ENCODE data around the gene LRWD1.
"Not testable (repeated sequence)": the region's sequence is repeated elsewhere in the genome, so short reads cannot be mapped to it uniquely, and the experiment has no call there.

LRWD1 gene

DNA sequence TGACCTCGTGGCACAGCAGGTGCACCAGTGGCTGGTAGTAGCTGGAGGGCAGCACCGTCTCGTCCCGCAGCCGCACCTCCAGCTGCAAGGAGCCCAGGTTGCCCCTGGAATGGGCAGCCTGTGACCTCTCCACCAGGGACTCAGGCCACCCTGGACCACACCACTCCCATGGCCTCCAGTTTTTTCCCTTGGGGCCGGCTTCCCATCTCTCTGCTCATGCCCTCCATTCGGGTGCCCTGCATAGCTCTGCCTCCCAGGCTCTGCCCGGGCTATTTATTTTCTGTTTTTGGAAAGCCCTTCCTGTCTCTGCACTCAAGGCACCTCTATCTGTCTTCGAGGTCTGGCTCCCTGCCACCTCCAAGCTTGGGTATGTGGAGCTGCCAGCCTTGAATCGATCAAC is 32.1 kb downstream of the LRWD1 start:
- not testable (repeated sequence) for DNase-seq (ENCODE audit: low read depth in 2 of 2)

DNA sequence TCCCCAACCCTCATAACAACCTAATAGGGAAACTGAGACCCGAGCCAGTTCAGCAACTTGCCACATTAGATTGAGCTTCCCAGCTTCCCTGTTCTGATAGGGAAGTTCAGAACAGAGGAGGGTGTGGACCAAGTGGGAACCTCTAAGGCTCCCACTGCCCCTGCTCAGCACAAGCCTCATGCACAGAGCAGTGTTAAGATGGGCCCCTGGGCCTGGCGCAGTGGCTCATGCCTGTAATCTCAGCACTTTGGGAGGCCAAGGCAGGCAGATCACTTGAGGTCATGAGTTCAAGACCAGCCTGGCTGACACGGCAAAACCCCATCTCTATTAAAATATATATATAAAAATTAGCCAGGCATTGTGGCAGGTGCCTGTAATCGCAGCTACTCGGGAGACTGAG is 32.5 kb downstream of the LRWD1 start:
- DNase-seq (ENCODE audit: low read depth in 2 of 2) = not testable (repeated sequence)

DNA sequence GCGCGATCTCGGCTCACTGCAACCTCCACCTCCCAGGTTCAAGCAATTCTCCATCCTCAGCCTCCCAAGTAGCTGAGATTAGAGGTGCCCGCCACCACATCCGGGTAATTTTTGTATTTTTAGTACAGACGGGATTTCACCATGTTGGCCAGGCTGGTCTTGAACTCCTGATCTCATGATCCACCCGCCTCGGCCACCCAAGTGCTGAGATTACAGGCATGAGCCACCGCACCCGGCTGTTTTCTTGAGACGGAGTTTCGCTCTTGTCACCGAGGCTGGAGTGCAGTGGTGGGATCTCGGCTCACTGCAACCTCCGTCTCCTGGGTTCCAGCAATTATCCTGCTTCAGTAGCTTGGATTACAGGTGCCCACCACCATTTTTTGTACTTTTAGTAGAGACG is 33.5 kb downstream of the LRWD1 start:
- not testable (repeated sequence) for DNase-seq (ENCODE audit: low read depth in 2 of 2)

DNA sequence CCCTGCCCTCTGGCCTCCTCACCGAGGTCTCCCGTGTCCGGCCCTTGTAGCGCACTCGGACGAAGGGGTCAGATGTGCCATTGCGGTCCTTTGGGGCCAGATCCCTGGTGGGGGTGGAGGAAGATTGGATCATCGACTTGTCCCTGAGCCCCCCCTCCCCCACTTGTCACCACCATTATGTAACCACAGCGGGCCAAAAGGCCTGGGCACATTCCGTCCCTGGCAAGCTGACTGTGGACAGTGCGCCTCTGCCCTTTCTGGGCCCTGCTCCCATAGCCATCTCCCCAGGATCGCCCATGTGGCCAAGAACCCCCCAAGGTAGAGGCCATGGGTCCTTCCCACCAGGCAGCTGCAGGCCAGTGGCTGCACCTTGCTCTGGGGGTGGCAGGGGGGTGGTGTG is 38.4 kb downstream of the LRWD1 start:
- not testable (repeated sequence) for DNase-seq (ENCODE audit: low read depth in 2 of 2)

DNA sequence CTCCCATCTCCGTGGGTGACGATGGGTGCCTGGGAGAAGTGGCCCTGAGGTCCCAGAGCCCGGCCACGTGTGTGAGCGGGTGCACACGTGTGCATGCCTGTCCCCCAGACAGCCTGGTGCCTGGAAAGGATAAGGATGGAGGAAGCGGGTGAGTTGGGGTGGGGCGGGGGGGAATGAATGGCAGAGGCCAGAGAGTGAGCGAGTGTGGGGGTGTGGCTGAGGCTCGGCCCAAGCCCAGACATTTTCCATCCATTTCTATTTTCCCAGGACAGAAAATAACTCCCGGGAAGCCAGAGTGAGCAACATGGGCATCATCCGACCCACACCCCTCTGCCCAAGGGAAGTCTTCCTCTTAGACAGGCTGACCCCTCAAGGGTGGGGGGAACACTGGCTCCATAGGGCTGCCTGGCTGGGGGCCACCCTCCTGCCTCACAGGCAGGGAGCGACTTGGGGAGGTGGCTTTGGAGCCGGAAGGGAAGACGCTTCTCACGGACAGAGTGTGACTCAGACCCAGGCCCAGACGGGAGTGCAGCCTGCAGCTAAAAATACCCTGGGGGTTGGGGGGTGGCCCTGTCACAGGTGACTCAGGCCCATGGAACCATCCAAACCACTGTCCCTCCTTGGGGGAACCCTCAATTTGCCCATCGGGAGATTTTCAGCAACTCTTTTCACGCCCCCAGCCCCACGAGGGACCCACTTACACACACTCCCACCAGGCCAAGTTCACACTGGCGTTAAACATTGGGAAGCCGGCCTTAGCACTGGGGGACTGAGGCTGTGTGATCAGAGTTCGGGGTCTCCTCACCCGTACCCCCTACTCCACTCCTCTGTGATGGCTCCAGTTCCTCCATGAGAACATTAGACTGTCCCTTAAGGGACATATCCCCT is 40.8 kb downstream of the LRWD1 start:
- DNase-seq (ENCODE audit: low read depth in 2 of 2) = not testable (repeated sequence)

DNA sequence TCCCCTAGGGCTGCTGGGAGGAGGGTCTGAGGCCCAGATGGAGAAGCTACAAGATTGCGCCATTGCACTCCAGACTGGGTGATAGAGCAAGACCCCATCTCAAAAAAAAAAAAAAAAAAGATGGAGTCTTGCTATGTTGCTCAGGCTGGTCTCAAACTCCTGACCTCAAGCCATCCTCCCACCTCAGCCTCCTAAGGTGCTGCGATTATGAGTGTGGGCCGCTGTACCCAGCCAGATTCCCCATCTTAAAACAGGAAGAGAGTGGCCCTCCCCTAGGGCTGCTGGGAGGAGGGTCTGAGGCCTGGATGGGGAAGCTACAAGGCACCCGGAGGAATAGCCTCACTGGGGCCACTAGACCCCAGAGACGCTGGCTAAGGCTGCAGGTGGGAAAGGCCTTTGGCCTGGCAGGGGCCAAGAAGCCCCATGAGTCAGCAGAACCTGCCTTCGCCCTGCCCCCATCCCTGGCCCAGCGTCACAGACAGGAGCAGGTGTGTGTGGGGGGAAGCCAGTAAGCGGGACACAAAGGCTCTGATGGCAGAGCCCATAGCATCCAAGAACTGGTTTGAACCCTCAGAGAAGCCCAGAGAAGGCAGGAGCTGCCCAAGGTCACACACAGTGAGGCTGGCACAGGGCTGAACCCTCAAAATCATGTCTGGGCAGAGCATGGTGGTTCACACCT is 42.8 kb downstream of the LRWD1 start:
- not testable (repeated sequence) for DNase-seq (ENCODE audit: low read depth in 2 of 2)

DNA sequence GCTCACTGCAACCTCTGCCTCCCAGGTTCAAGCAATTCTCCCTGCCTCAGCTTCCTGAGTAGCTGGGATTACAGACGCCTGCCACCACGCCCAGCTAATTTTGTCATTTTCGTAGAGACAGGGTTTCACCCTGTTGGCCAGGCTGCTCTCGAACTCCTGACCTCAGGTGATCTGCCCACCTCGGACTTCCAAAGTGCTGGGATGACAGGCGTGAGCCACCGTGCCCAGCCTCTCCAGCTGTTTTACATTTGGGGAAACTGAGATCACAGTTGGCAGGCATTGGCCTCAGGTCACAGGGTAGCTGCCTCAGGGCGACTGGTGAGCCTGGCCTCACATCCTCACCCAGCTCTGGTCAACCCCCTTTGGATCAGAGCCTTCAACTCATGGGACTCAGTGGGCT is 45.8 kb downstream of the LRWD1 start:
- DNase-seq (ENCODE audit: low read depth in 2 of 2) = not testable (repeated sequence)

DNA sequence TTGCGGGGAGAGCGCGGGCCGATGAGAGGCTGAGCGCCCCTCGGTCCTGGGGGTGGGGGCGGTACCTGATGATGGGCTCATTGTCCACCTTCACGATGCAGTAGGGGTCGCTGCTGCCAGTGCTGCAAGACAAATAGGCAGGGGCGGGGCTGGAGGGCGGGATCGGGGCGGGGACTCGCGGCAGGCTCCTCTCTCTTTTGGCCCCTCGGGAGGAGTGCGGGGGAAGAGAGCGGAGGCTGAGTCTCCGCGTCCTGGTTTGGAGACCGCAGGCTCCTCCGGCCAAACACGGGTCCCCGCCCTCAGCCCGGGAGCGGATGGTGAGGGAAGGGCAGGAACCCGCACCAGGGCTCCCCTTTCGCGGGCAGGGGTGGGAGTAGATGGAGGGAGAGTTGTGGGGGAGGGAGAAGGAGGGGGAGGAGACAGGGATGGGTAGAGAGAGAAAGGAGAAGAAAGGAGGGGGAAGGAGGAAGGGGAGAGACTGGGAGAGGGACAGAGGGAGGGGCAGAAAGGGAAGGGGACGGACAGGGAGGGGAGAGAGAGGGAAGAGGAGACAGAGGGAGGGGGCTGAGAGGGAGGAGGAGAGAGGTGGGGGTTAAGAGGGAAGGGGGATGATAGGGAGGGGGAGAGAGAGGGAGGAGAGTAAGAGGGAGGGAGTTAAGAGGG is 47.2 kb downstream of the LRWD1 start:
- not testable (repeated sequence) for DNase-seq (ENCODE audit: low read depth in 2 of 2)

DNA sequence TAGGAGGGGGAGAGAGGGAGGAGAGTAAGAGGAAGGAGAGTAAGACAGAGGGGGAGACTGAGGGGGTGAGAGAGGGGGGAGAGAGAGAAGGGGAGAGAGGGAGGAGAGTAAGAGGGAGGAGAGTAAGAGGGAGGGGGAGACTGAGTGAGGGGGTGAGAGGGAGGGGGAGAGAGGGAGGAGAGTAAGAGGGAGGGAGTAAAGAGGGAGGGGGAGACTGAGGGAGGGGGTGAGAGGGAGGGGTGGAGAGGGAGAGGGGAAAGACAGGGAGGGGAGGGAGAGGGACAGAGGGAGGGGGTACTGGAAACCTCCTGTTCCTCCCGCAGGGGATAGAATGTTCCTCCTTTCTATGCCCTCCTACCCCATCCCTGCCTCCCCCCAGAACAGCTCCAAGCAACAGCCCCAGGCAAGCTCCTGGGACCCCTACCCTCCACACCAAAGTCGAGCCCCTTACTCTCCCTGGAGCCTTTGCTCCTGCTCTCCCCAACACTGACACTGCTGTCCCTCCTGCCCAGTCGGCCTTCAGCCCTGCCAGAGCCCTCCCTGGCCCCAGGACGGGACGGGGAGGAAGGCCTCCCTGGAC is 47.9 kb downstream of the LRWD1 start:
- DNase-seq (ENCODE audit: low read depth in 2 of 2) = not testable (repeated sequence)

DNA sequence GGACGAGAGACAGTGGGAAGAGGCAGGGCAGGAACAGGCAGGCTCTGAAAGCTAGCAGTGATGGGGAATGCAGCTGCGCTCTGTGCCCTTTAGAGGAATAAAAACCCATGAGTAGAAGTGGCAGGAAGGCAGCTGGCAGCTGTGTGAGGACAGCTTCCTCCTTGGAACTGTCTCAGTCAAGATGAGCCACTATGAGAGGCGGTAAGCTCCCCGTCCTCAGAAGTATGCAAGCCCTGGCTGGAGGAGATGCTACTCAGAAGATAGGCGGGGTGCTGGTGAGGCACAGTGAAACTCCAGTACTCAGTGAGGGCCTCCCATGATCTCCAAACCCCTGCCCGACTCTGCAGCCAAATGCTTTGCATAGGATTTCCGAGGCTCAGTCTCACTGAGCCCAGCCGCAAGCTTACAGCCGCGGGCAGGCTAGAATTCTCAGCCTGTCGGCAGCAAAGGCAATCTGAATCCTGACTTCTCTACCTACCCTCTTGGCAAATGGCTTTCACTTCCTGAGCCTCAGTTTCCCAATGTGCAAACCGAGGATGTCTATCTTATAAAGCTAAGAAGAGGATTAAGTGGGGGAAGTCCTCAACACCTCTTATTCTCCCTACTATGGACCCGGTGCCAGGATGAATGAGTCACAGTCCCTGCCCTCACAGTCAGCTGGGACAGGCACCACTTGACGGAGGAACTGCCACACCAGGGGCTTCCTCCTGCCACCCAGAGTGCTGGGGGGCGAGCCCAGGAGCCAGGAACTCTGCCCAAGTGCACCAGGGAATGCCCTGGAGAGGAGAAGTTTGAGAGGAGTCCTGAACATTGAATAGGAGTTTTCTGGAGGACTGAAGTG is 50.3 kb downstream of the LRWD1 start:
- DNase-seq (ENCODE audit: low read depth in 2 of 2) = not testable (repeated sequence)

DNA sequence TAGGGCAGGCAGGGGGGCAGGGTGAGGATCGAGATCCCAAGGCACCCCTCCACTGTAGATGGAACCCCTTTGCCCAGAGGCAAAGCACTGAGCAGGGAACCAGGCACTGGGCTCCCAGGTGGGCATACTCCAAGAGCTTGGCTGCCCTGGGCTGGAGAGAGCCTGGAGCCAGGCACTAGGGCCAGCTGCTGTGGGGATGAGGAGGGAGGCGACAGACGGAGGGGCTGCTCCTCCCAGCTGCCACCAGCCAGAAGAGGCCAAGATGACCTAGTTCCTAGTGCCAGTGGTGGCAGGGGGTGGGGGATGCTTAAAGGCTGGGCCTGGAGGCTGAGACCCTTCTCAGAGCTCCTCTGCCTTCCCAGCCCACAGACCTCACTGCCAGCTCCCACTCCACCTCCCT is 51.1 kb downstream of the LRWD1 start:
- not testable (repeated sequence) for DNase-seq (ENCODE audit: low read depth in 2 of 2)

DNA sequence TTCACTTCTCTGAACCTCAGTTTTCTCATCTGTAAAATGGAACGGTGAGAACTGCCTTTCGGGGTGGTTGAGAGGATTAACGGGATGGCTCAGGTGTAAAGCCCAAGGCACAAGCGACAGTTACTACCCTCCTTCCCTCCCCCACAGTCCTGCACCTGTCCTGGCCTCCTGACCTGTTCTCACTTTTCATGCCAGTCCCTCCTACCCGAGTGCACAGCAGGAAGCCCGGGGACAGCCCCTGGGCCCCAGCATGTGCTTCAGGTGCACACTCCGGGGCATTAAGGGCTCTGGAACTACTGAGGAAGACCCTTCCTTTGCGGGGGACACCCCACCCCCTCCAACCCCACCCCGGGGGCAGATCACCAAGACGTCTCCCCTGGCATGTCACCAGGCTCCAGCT is 52.2 kb downstream of the LRWD1 start:
- DNase-seq (ENCODE audit: low read depth in 2 of 2) = not testable (repeated sequence)

DNA sequence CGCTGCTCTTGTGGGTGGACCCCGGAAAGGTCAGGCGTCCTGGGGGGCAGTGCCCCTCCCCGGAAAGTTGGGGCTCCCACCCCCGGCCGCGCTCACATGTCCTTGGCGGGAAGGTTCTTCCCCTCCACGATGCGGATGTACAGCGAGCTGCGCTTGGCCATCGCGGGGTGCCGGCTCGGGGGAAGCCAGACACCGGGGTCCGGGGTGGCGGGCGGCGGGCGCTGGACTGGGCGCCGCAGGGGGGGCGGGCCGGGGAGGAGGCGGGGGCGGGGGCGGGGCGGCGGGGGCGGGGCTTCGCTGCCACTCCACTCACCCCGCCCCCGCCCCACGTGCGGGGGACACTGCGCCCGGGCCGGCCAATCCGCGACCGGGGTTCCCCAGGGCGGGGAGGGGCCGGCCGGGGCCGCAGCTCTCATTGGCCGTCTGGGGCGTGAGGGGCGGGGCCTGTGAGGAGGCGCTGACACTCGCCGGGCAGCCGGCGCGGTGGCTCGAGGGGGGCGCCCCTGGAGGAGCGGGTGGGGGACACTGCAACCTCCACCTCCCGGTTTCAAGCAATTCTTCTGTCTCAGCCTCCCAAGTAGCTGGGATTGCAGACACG is 52.9 kb downstream of the LRWD1 start, which contains the start of gene RASA4B:
Gene RASA4B (minus strand): TSS at position 228 of the 598 bp plus-strand sequence. CDS start 67 bp downstream, at position 161.
- DNase-seq (ENCODE audit: low read depth in 2 of 2) = not testable (repeated sequence)

DNA sequence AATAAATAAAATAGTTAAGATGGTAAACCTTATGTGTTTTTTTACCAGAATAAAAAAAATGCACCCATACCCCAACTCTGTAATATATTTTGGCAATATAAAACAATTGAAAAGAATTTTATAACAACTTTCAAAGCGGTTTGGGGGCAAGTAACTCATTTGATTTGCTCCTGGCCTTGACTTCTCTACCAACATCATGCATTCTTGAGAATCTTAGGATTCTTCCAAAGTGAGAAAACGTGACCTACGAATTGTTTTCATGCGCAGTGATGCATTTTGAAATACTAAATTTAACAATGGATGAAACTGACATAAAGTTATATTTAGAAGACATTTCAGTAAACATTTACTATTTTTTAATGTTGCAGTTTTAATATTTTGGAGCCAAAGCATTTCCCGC is 56.0 kb downstream of the LRWD1 start:
- not testable (repeated sequence) for DNase-seq (ENCODE audit: low read depth in 2 of 2)

Measured in activated CD4-positive, alpha-beta T cell treated with anti-CD3 and anti-CD28 coated beads for 24 hours (primary cell).